ENCODE measurements around the gene EWSR1.

EWSR1 gene

GRCh38 chr22:29251265-29251664 is 16.8 kb upstream of the EWSR1 start:
- DNase-seq (ENCODE audit: low read depth): no peak

- no peak for DNase-seq (ENCODE audit: low read depth)
Measured at GRCh38 chr22:29251981-29252911, 15.8 kb upstream of the EWSR1 start.

DNA sequence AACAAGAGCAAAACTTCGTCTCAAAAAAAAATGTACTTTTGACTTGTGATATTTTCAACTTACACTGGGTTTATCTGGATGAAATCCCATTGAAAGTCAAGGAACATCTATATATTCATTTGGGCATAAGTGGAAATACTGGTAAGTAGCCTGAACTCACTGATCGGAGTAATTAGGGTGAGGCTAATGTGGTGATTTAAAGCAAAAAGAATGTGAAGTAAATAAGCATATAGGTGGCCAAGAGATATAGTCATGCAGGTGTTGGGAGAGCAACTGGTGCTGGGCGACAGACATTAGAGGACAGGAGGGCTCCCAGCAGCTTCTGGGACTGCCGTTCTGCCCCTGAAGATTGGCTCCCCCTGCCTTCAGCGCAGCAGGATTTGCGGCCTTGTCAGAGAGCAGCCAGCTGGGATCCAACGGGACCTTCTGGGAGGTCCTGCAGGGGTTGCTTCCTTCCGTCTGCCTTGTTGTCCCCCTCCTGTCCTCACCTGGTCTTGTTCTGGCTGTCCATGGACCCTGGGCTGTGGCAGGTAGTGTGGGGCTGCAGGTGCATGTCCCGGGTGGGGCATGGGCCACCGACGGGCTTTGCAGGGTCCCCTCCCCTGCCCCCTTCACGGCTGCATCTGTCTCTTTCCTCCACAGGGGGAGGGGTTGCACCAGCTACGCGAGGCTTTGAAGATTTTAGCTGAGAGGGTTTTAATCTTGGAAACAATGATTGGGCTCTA is 14.3 kb upstream of the EWSR1 start:
- DNase-seq (ENCODE audit: low read depth): no peak

DNA sequence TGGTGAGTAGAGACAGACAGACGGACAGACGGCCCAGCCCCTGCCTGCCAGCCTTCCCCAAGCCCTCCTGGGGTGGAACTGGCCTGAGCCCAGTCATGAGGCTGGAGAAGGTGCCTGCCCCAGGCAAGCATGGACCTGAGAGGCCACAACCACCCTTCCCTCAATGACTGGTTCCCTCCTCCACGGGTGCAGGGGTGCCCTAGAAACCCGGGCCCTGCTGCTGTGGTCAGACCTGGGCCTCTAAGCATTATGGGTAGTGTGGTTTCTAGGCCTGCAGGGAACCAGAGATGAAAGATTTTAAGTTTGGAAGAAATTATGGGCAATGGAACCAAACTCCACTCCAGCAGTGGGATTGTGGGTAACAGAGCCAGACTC is 13.8 kb upstream of the EWSR1 start:
- DNase-seq (ENCODE audit: low read depth): no peak

- DNase-seq (ENCODE audit: low read depth): no peak
Measured at GRCh38 chr22:29255064-29255621, 12.9 kb upstream of the EWSR1 start.

DNA sequence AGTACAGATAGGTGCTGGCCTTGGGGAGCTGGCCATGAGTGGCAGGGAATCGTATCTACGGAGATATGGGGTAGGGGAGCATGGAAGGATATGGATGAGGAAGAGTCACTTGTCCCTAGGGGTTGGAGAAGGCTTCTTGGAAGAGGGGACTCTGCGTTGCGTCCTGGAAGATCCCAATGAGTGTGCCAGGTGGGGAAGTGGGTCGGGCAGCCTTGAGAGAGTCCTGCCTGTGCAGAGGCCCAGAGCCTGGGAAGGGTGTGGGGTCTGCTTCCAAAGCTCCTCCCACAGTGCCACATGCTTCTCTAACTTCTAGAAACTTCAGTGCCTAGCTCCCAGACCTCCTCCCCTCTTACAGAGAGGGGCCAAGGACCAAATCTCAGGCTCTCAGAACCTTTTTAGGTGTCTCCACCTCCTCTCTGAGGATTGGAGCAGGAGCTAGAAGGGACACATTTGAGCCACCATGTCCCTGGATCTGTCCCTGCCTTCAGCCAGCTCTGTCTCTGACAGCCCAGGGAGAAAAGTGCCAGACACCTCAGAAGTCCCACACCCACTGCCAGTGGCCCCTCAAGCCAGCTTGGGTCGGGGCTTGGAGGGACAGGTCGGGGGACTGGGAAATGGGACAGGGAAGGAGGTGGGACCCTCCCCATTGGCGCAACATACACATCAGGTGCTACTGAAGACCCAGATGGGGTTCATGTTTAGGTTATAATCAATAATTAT is 11.3 kb upstream of the EWSR1 start:
- DNase-seq (ENCODE audit: low read depth): no peak

GRCh38 chr22:29257751-29258181 is 10.3 kb upstream of the EWSR1 start:
- no peak for DNase-seq (ENCODE audit: low read depth)

DNA sequence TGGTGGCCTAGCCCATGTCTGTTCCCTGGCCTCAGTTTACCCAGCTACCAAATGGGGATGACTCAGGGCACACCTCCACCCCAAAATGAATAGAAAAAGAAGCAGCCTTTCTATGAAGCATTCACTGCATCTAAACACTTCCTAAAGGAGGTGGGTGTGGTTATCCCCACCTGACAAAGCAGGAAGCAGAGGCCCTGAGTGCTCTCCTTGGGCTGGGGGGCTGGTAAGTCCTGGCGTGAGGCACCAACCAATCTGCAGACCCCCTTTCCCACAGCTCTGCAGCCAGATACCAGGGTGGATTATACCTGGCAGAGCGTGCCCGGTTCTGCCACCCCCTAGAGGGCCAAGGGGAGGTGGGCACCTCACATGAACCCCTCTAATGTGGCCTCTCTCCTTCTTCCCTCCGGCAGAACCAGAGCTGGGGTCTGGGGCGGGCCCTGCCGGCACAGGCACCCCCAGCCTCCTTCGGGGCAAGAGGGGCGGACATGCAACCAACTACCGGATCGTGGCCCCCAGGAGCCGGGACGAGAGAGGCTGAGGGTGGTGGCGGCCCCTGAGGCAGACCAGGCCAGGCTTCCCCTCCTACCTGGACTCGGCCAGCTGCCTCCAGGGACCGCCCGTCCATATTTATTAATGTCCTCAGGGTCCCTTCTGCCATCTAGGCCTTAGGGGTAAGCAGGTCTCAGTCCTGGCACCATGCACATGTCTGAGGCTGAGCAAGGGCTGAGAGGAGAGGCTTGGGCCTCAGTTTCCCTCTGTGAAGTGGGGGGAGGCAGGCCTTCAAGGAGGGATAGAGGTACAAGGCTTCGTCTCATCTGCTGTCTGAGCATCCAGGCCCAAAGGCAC is 9.4 kb upstream of the EWSR1 start:
- DNase-seq (ENCODE audit: low read depth): no peak

DNA sequence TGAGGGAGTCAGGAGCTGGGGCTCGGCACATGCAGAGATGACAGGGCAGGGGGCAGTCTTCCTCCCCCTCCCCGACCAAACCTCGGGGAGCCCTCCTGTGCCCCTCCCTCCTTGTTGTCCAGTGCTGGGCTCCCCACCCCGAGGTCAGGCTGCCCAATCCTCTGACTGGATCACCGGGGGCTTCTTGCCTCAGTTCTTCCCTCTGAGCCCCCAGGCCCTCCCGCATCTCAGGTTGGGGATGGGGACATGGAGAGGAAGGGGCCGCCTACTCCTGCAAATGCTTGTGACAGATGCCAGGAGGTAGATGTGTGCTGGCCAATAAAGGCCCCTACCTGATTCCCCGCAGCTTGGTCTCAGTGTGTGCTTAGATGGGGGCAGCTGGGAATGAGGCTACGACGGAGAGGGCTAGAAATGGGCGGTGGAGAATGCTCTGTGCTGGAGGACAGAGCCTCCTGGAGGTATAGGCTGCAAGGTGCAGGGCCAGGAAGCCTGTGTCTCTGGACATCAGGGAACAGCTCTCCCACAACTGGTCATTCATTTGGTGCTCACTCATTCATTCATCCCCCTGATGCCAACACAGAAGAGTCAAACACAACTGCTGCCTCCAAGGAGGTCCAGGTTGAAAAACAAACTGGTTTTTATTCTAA is 8.7 kb upstream of the EWSR1 start:
- DNase-seq (ENCODE audit: low read depth): no peak

- no peak for DNase-seq (ENCODE audit: low read depth)
Measured at GRCh38 chr22:29260031-29260560, 8.0 kb upstream of the EWSR1 start.

- no peak for DNase-seq (ENCODE audit: low read depth)
Measured at GRCh38 chr22:29260601-29261315, 7.3 kb upstream of the EWSR1 start.

- DNase-seq (ENCODE audit: low read depth): no peak
Measured at GRCh38 chr22:29263791-29264276, 4.2 kb upstream of the EWSR1 start.

DNA sequence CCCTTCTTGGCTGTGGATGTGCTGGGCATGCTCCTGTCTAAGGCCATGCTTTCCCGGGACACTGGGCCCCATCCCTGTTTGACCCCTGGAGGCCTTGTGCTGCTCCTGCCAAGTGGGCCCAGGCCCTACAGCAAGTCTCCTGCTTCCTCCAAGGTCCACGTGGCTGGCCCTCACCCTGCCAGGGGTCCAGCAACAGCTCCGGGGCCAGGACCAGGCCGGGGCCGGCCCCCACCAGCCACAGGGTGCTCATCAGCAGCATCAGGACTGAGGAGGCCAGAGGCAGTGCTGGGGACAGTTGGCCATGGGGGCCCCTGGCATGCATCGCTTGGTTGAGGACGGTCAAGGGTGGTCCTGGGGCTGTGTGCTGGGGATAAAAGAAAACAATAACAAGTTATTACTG is 2.8 kb upstream of the EWSR1 start:
- DNase-seq (ENCODE audit: low read depth): no peak

DNA sequence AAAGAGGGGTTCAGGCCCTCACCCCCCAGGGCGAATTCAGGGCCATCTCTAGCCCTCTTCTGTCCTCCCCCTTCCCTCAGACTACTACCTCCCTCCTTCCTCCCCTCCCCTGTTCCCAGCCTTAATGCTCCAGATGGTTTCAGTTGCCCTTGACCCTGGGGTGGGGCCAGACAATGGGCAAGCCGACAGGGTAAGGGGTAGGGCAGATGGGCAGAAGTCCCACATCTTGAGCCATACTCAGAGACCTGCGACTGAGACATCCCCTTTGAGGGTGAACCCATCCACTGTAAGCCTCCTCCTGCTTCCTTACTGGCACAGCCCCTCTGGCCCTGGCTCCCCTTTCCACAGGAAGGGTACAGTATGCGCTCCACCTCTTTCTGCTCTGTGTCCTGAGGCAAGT is 2.1 kb upstream of the EWSR1 start:
- no peak for DNase-seq (ENCODE audit: low read depth)

- DNase-seq (ENCODE audit: low read depth): no peak
Measured at GRCh38 chr22:29266564-29267461, 1.3 kb upstream of the EWSR1 start.

DNA sequence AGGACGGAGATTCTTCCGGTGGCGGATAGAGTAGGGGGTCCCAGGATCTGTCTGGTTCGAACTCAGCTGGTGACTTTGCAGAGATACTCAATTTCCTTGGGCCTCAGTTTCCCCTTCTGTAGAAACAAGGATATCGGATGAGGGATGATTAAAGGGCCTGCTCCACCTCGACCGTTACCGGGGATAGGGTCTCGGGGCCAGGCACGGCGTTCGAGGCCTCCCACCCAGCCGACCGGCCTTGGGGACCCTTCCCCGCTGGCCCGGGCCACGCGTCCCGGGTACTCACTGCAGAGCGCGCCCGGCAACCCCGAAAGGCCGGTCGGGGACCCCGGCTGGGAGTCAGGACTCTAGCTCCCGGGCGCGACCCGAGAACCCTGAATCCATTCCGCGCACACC is 608 bp upstream of the EWSR1 start:
- DNase-seq (ENCODE audit: low read depth): no peak

DNA sequence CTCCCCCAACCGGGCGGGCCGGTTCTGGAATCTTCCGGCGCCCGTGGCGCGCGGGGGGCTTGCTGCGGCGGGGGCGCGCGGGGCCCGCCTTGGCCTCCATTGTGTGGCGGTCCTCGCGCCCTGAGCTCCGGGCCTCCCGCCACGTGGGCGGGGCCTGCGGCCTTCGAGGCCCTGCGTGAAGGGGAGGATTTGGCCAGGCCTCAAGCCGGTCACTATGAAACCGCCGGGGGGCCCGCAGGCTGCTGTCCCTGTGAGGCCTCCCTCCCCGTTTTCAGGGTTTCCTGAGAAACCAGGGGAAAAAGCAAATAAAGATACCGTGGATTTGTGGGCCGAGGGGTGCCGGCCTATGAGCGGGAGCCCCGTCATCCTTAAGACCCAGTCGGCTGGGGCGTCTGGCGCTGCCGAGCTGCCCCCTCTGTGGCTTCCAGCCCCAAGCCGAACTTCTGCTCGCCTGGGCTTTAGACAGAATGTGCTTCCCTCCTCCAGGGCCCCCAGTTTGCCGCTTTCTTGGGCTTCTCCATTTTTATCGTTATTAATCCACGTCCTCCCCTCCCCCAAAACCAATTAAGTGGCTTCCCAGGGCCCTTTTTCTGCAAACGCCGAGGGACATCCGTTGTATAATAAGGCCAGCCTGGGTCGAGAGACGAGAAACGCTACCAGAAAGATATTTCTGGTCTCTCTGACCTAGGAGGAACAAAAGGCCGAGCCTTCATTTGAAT is 602 bp downstream of the EWSR1 start:
- DNase-seq (ENCODE audit: low read depth): peak; percentile 13

- DNase-seq (ENCODE audit: low read depth): no peak
Measured at GRCh38 chr22:29269230-29269604, 1.1 kb downstream of the EWSR1 start.
